ENCODE results near the gene MOB3B.

MOB3B gene

GRCh38 chr9:27541740-27542139 is 12.1 kb upstream of the MOB3B start:
- DNase-seq (ENCODE audit: low read depth in 3 of 3), result no peak

- DNase-seq (ENCODE audit: low read depth in 3 of 3), result no peak
These were observed 10.9 kb upstream of the MOB3B start for GRCh38 chr9:27540502-27540901.

GRCh38 chr9:27539479-27540441 is 10.1 kb upstream of the MOB3B start:
- DNase-seq (ENCODE audit: low read depth in 3 of 3), result no peak

- DNase-seq (ENCODE audit: low read depth in 3 of 3), result no peak
These were observed 9.0 kb upstream of the MOB3B start for GRCh38 chr9:27538647-27539046.

GRCh38 chr9:27537756-27538155 is 8.1 kb upstream of the MOB3B start:
- no peak for DNase-seq (ENCODE audit: low read depth in 3 of 3)

- no peak for DNase-seq (ENCODE audit: low read depth in 3 of 3)
These were observed 7.4 kb upstream of the MOB3B start for GRCh38 chr9:27537027-27537435.

GRCh38 chr9:27536168-27536567 is 6.6 kb upstream of the MOB3B start:
- DNase-seq (ENCODE audit: low read depth in 3 of 3), result no peak

- DNase-seq (ENCODE audit: low read depth in 3 of 3), result no peak
These were observed 6.1 kb upstream of the MOB3B start for GRCh38 chr9:27535701-27536118.

- DNase-seq (ENCODE audit: low read depth in 3 of 3), result no peak
These were observed 5.1 kb upstream of the MOB3B start for GRCh38 chr9:27534658-27535209.

GRCh38 chr9:27534131-27534530 is 4.5 kb upstream of the MOB3B start:
- no peak for DNase-seq (ENCODE audit: low read depth in 3 of 3)

- no peak for DNase-seq (ENCODE audit: low read depth in 3 of 3)
These were observed 3.7 kb upstream of the MOB3B start for GRCh38 chr9:27533311-27533710.

GRCh38 chr9:27532046-27532445 is 2.4 kb upstream of the MOB3B start:
- no peak for DNase-seq (ENCODE audit: low read depth in 3 of 3)

GRCh38 chr9:27530915-27531755 is 1.5 kb upstream of the MOB3B start:
- no peak for DNase-seq (ENCODE audit: low read depth in 3 of 3)

- DNase-seq (ENCODE audit: low read depth in 3 of 3), result peak in 1 of 3 donors; percentile 15
These were observed 713 bp downstream of the MOB3B start for GRCh38 chr9:27528886-27529315.

- peak in 1 of 3 donors; percentile 40 for DNase-seq (ENCODE audit: low read depth in 3 of 3)
These were observed 1.3 kb downstream of the MOB3B start for GRCh38 chr9:27528076-27528885.

GRCh38 chr9:27527702-27528075 is 1.9 kb downstream of the MOB3B start:
- no peak for DNase-seq (ENCODE audit: low read depth in 3 of 3)

GRCh38 chr9:27524236-27524635 is 5.4 kb downstream of the MOB3B start, which contains the start of gene IFNK:
TSS of gene IFNK (plus strand) at chr9:27524290. CDS start at chr9:27524337, 47 bp downstream.
- no peak for DNase-seq (ENCODE audit: low read depth in 3 of 3)

GRCh38 chr9:27523141-27523540 is 6.5 kb downstream of the MOB3B start:
- no peak for DNase-seq (ENCODE audit: low read depth in 3 of 3)

GRCh38 chr9:27520986-27521385 is 8.6 kb downstream of the MOB3B start:
- DNase-seq (ENCODE audit: low read depth in 3 of 3), result no peak

GRCh38 chr9:27519466-27520465 is 9.8 kb downstream of the MOB3B start:
- no peak for DNase-seq (ENCODE audit: low read depth in 3 of 3)

All from stimulated activated CD4-positive, alpha-beta T cell treated with anti-CD3 and anti-CD28 coated beads, TNF-alpha, amount 100 ng/mL, for 48 hours (primary cell).